Fibroblast of the aortic adventitia (primary cell): Measurements from ENCODE around the gene LIMK1. TPM values are rescaled to one million over a fixed set of nuclear protein-coding genes. Genes with fewer than 3 reads are reported as not detected.
"Not testable (repeated sequence)": the region's sequence is repeated elsewhere in the genome, so short reads cannot be mapped to it uniquely, and the experiment has no call there.

Experiments used
- DNase-seq: peaks from one replicate; pipeline ENCODE4 v3.0.0-alpha.2; 2010; ENCODE audit warnings: low read depth
- H3K4me3 ChIP-seq: 2 replicates; pipeline ENCODE4 v1.5.1; 2011; ENCODE audit warnings: low read depth, mild to moderate bottlenecking, control low read depth, low read length, moderate library complexity
- CTCF ChIP-seq: IDR thresholded peaks from 2 replicates; pipeline ENCODE4 v1.5.1; 2011; ENCODE audit warnings: mild to moderate bottlenecking, low read length, control low read depth, inconsistent platforms; ENCODE audit not compliant: insufficient read depth
- total RNA-seq: library from RNA; depleted of rRNA; stranded (reverse); fragments of >200 nt; gene quantifications from 2 replicates; pipeline ENCODE4 v1.2.3, GENCODE V29; 2012; ENCODE audit warnings: low replicate concordance

Gene LIMK1
- total RNA-seq, 1 donor, result 48.3 TPM

GRCh38 chr7:74042746-74043522 is 40.7 kb upstream of the LIMK1 start:
- no peak for TF ChIP-seq CTCF
- peak; percentile 37 for DNase-seq
- H3K4me3 ChIP-seq, result no peak overlapping the region

DNA sequence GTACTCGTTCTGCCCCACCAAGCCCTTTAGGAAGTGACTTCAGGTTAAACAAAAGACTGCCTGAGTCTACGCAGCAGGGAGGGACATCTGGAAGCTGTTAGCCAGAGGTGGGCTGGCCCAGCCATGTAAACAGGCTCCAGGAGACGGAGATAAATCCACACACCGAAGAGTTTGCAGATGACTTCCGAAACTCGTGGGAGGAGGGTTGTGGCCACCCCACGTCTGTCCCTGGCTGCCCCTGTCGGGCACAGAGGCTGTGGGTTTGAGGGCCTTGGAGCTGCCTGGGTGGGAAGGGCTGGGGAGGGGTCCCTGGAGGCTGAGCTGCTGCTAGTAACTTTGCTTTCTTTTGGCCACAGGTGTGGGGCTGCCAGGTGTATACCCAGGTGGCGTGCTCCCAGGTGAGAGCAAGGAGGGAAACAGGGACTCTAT is 40.1 kb upstream of the LIMK1 start:
- DNase-seq, result peak; percentile 71
- H3K4me3 ChIP-seq, result no peak overlapping the region
- no peak for TF ChIP-seq CTCF

- DNase-seq, result no peak
- TF ChIP-seq CTCF, result no peak
- no peak overlapping the region for H3K4me3 ChIP-seq
These were observed 38.9 kb upstream of the LIMK1 start for GRCh38 chr7:74044366-74045350.

- H3K4me3 ChIP-seq, result not testable (repeated sequence)
These were observed 37.0 kb upstream of the LIMK1 start for GRCh38 chr7:74046581-74046980.

GRCh38 chr7:74047804-74048380 is 35.7 kb upstream of the LIMK1 start:
- no peak for DNase-seq

More at GRCh38 chr7:74046581-74046980, 37.0 kb upstream of the LIMK1 start:
- not testable (repeated sequence) for DNase-seq

DNA sequence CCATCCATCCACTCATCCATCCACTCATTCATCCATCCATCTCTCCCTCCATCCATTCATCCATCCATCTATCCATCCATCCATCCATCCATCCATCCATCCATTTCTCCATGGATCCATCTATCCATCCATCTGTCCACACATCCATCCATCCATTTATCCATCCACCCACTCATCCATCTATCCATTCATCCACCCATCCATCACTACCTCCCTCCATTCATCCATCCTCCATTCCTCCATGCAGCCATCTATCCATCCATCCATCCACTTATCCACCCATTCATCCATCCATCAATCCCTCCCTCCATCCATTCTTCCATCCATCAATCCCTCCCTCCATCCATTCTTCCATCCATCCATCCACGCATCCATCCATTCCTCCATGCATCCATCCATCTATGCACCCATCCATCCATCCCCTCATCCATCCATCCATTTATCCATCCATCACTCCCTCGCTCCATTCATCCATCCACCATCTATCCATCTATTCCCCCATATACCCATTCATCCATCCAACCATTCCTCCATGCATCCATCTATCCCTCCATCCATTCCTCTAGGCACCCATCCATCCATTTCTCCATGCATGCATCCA is 34.5 kb upstream of the LIMK1 start:
- TF ChIP-seq CTCF, result no peak
- H3K4me3 ChIP-seq, result no peak overlapping the region
- no peak for DNase-seq

More at GRCh38 chr7:74047804-74048380, 35.7 kb upstream of the LIMK1 start:
- no peak for TF ChIP-seq CTCF
- no peak overlapping the region for H3K4me3 ChIP-seq
